HepG2 (cell line): ENCODE measurements around the gene ZBTB46. TPM values are rescaled to one million over a fixed set of nuclear protein-coding genes. Genes with fewer than 3 reads are reported as not detected.

Source experiments
- ATAC-seq: fragments of 200-7000 bp; cut with Tn5 transposase; 3 replicates; pipeline ENCODE4 v1.9.1; 2020; ENCODE audit warnings: mild to moderate bottlenecking, moderate library complexity
- BruUV-seq: library from RNA; stranded (reverse); fragments of 400-500 nt; replicated peaks from 2 replicates; lab custom pipeline; 2021; lab: Mats Ljungman, UMichigan
- CTCF ChIA-PET: fragments of 300-600 bp; formaldehyde crosslinking; extraction: SDS; loops from one replicate; lab custom pipeline; 2021; ENCODE audit warnings: low total read pairs, inconsistent platforms, low intra/inter-chr PET ratio; lab: Yijun Ruan, JAX
- POLR2A ChIA-PET: fragments of 350-600 bp; sonication (Branson Sonifier 250); formaldehyde crosslinking; loops from one replicate; lab custom pipeline; 2020; ENCODE audit warnings: antibody characterized with exemption, inconsistent platforms; lab: Yijun Ruan, JAX
- DNase-seq: peaks from one replicate; pipeline ENCODE4 v3.0.0-alpha.2; 2015; ENCODE audit warnings: low spot score
- FAIRE-seq: peaks from 3 replicates; lab custom pipeline; 2011; peaks lifted over from hg19 to GRCh38; lab: Jason Lieb, UNC
- H2AFZ ChIP-seq: one replicate; pipeline ENCODE4 v1.6.1; 2011; ENCODE audit warnings: low read length, inconsistent platforms
- H3K27ac ChIP-seq: fragments of 300-600 bp; 3 replicates; pipeline ENCODE4 v1.8.0; 2011; ENCODE audit warnings: mixed run types, mild to moderate bottlenecking, mixed read lengths, low read length, inconsistent platforms; ENCODE audit not compliant: insufficient read depth; ENCODE audit errors: extremely low read length
- H3K27me3 ChIP-seq, 2 experiments: fragments of 200-600 bp in 1 of 2; 2 replicates in 1 of 2; 3 replicates in 1 of 2; pipeline versions ENCODE4 v1.6.0 to v1.8.0; 2011; ENCODE audit warnings: low read length in 2 of 2, mild to moderate bottlenecking in 2 of 2, moderate library complexity in 2 of 2, inconsistent platforms in 1 of 2; ENCODE audit not compliant: insufficient read depth in 2 of 2, control insufficient read depth in 1 of 2
- H3K36me3 ChIP-seq, 2 experiments: fragments of 200-600 bp in 1 of 2; replicated peaks in 1 of 2; 2 replicates in 1 of 2; 3 replicates in 1 of 2; pipeline versions ENCODE4 v1.5.1 to v1.8.0; 2011; ENCODE audit warnings: low read length in 2 of 2, inconsistent platforms in 1 of 2; ENCODE audit not compliant: insufficient read depth in 2 of 2, control insufficient read depth in 1 of 2
- H3K4me1 ChIP-seq: 2 replicates; pipeline ENCODE4 v1.5.1; 2012; ENCODE audit warnings: low read length, inconsistent platforms; ENCODE audit not compliant: insufficient read depth
- H3K4me2 ChIP-seq: 2 replicates; pipeline ENCODE4 v1.6.0; 2011; ENCODE audit warnings: low read depth, low read length, inconsistent platforms
- H3K4me3 ChIP-seq, 3 experiments: fragments of 200-600 bp in 1 of 3; sonication (generic), shearing (Covaris generic) in 1 of 3; replicated peaks in 1 of 3; 2 replicates each; pipeline ENCODE4 v1.5.1; 2011 to 2016; ENCODE audit warnings: low read length in 3 of 3, inconsistent platforms in 2 of 3, low read depth in 2 of 3, mild to moderate bottlenecking in 2 of 3, control low read depth in 1 of 3, mixed read lengths in 1 of 3; ENCODE audit not compliant: insufficient read depth in 1 of 3
- H3K79me2 ChIP-seq: one replicate; pipeline ENCODE4 v1.6.1; 2011; ENCODE audit warnings: low read length, inconsistent platforms; ENCODE audit not compliant: insufficient read depth
- H3K9ac ChIP-seq: 2 replicates; pipeline ENCODE4 v1.6.0; 2011; ENCODE audit warnings: mild to moderate bottlenecking, low read depth, low read length, inconsistent platforms; ENCODE audit not compliant: insufficient read depth
- H3K9me3 ChIP-seq: 2 replicates; pipeline ENCODE4 v1.5.1; 2012; ENCODE audit warnings: mild to moderate bottlenecking, low read length
- H4K20me1 ChIP-seq: 2 replicates; pipeline ENCODE4 v1.6.0; 2011; ENCODE audit warnings: inconsistent platforms, mild to moderate bottlenecking, low read length, moderate library complexity; ENCODE audit not compliant: insufficient read depth
- AGO2 ChIP-seq: fragments of 200-400 bp; formaldehyde crosslinking; optimal IDR thresholded peaks from 2 replicates; pipeline ENCODE3; 2017; ENCODE audit warnings: mild to moderate bottlenecking, low read depth, low read length, moderate library complexity
- FOXK1 ChIP-seq: sonication (generic); formaldehyde crosslinking; IDR thresholded peaks from 2 replicates; pipeline ENCODE4 v1.4.0; 2020; ENCODE audit warnings: low read depth, missing genetic modification reagents, borderline replicate concordance
- HNRNPUL1 ChIP-seq: fragments of 200-400 bp; formaldehyde crosslinking; IDR thresholded peaks from 2 replicates; pipeline ENCODE4 v1.6.1; 2017; ENCODE audit warnings: low read depth, mild to moderate bottlenecking, low read length, moderate library complexity
- MAZ ChIP-seq, 2 experiments: sonication (generic) in 1 of 2; formaldehyde crosslinking in 1 of 2; IDR thresholded peaks; 2 replicates each; pipeline versions ENCODE4 v1.5.0 to v1.6.1; 2012 to 2020; ENCODE audit warnings: low read depth in 2 of 2, mild to moderate bottlenecking in 2 of 2, borderline replicate concordance in 1 of 2, improper control_type of control experiment in 1 of 2, low read length in 1 of 2, missing genetic modification reagents in 1 of 2, moderate library complexity in 1 of 2
- MXD3 ChIP-seq: IDR thresholded peaks from 2 replicates; pipeline ENCODE4 v1.6.1; 2016; ENCODE audit warnings: mild to moderate bottlenecking, missing biosample characterization, missing genetic modification reagents
- PATZ1 ChIP-seq: sonication (generic); formaldehyde crosslinking; IDR thresholded peaks from 2 replicates; pipeline ENCODE4 v1.4.0; 2020; ENCODE audit warnings: missing genetic modification reagents
- PRDM15 ChIP-seq: sonication (generic); formaldehyde crosslinking; IDR thresholded peaks from 2 replicates; pipeline ENCODE4 v1.4.0; 2020; ENCODE audit warnings: missing genetic modification reagents
- RBFOX2 ChIP-seq: fragments of 200-400 bp; formaldehyde crosslinking; IDR thresholded peaks from 2 replicates; pipeline ENCODE4 v1.6.1; 2017; ENCODE audit warnings: low read depth, mild to moderate bottlenecking, low read length
- STAT5B ChIP-seq: sonication (generic); formaldehyde crosslinking; IDR thresholded peaks from 2 replicates; pipeline ENCODE4 v1.4.0; 2020; ENCODE audit warnings: missing genetic modification reagents
- ZMYM4 ChIP-seq: sonication (generic); formaldehyde crosslinking; IDR thresholded peaks from 2 replicates; pipeline ENCODE4 v1.8.1; 2023; ENCODE audit warnings: mild to moderate bottlenecking, missing genetic modification reagents
- ZNF101 ChIP-seq: sonication (generic); formaldehyde crosslinking; IDR thresholded peaks from 2 replicates; pipeline ENCODE4 v1.4.0; 2020; ENCODE audit warnings: mild to moderate bottlenecking, low read depth, missing genetic modification reagents, borderline replicate concordance
- ZNF232 ChIP-seq: sonication (generic); formaldehyde crosslinking; IDR thresholded peaks from 2 replicates; pipeline ENCODE4 v1.4.0; 2020; ENCODE audit warnings: missing genetic modification reagents, borderline replicate concordance
- ZNF317 ChIP-seq: sonication (generic); formaldehyde crosslinking; IDR thresholded peaks from 2 replicates; pipeline ENCODE4 v1.5.0; 2020; ENCODE audit warnings: mild to moderate bottlenecking, missing genetic modification reagents
- ZNF552 ChIP-seq: sonication (generic); formaldehyde crosslinking; IDR thresholded peaks from 2 replicates; pipeline ENCODE4 v1.9.0; 2022; ENCODE audit warnings: missing genetic modification reagents, mild to moderate bottlenecking, borderline replicate concordance
- WGBS: methylation state at CpG from one replicate; pipeline ENCODE4 v1.1.6; 2017; ENCODE audit warnings: low lambda C conversion rate; 5-methylcytosine and 5-hydroxymethylcytosine counted together
- in situ Hi-C: cut with HindIII; loops from 2 replicates; pipeline ENCODE4 v1.10.0; 2017; ENCODE audit warnings: low pct_unique_long_range_greater_than_20kb; ENCODE audit not compliant: extremely low pct_ligation_motif_present
- intact Hi-C: fragments of 100-400 bp; cut with micrococcal nuclease; formaldehyde crosslinking; loops from one replicate; pipeline ENCODE4 v1.10.0; 2022; ENCODE audit not compliant: unreplicated experiment
- polyA plus RNA-seq, 8 experiments: library from polyadenylated mRNA; depleted of rRNA in 3 of 8; stranded (reverse) in 7 of 8; unstranded in 1 of 8; fragments of >200 nt; fragmentation: Illumina TruSeq in 4 of 8; extraction: Trizol in 4 of 8; gene quantifications; 2 replicates each; pipeline versions ENCODE4 v1.2.1 to v1.2.3, GENCODE V29; 2011 to 2016; ENCODE audit warnings: low read depth in 4 of 8, missing spikeins in 1 of 8, mixed read lengths in 1 of 8; ENCODE audit not compliant: insufficient read depth in 1 of 8
- total RNA-seq, 5 experiments: library from RNA; depleted of rRNA; stranded (reverse); fragments of >200 nt; fragmentation: Illumina TruSeq; extraction: Trizol; gene quantifications; 2 replicates each; pipeline ENCODE4 v1.2.3, GENCODE V29; 2016; ENCODE audit warnings: low read depth in 1 of 5

Gene ZBTB46
- total and polyA plus RNA-seq, 2 of the 13 experiments (the other 11 are each of a cell fraction or from before 2014, with no cell fraction given): 1.6 to 13.5 TPM

GRCh38 chr20:63830841-63831588 lies at the start of gene ZBTB46 (continued):
- TF ChIP-seq PATZ1 (CRISPR knock-in tag): peak; percentile 70

GRCh38 chr20:63878899-63879663 lies 48.0 kb upstream of the ZBTB46 start:
- Histone ChIP-seq H3K79me2 (peaks cover 47% of the 10 kb centered on the region), H3K9ac (no peak overlapping the region), H3K9me3 (no peaks in the 10 kb centered on the region), H2AFZ (no peak overlapping the region), H3K4me1 (no peaks in the 10 kb centered on the region), H3K36me3 (peaks cover 71 to 77% of the 10 kb centered on the region in 2 experiments), H3K4me2 (no peak overlapping the region), H3K27me3 (no peaks in the 10 kb centered on the region), H3K4me3 (no peak overlapping the region), H4K20me1 (peaks cover 40% of the 10 kb centered on the region; the same call in 1 of the 2 replicates), H3K27ac (no peak overlapping the region)
- intact Hi-C loops (no loop called here), in situ Hi-C loops (no loop called here)
- DNase-seq (no peak), FAIRE-seq (no peak), ATAC-seq (no peak)
- BruUV-seq: no TSS peak
- ChIA-PET CTCF (no interaction called here), POLR2A (interaction anchor here (1.1 to 1.5 kb wide), 2 partner anchors 14 to 15 kb away, joined by 3 to 6 read pairs; partner anchors contain the start of genes DNAJC5 and TPD52L2)
- 98% methylated on average over 14 of the region's 14 CpGs for WGBS
- TF ChIP-seq ZMYM4 (CRISPR knock-in tag): no peak
- no peak for TF ChIP-seq MXD3 (CRISPR knock-in tag)
- no peak for TF ChIP-seq STAT5B (CRISPR knock-in tag)
- no peak for TF ChIP-seq ZNF232 (CRISPR knock-in tag)
- TF ChIP-seq FOXK1: no peak
- TF ChIP-seq RBFOX2: peak; percentile 47; the same call in 1 of the 2 replicates
- no peak for TF ChIP-seq ZNF101
- TF ChIP-seq ZNF317 (CRISPR knock-in tag): no peak
- TF ChIP-seq ZNF552 (CRISPR knock-in tag): no peak
- TF ChIP-seq PRDM15 (CRISPR knock-in tag): no peak
- TF ChIP-seq AGO2: peak; percentile 39
- no peak for TF ChIP-seq MAZ (IDR thresholded peaks at IDR 0.05; ENCODE audit: borderline replicate concordance, low read depth, low read length)
- no peak for TF ChIP-seq MAZ (CRISPR knock-in tag; IDR thresholded peaks at IDR 0.05; ENCODE audit: low read depth)
- no peak for TF ChIP-seq HNRNPUL1
